22Rv1 (cell line): ENCODE results near the gene ARF6.

Experiments used
- H3K27ac ChIP-seq: fragments of 450-650 bp; 2 replicates; pipeline ENCODE4 v1.5.1; 2017
- ZFX ChIP-seq: fragments of 450-650 bp; IDR thresholded peaks from 2 replicates; pipeline ENCODE4 v1.6.1; 2017; ENCODE audit warnings: antibody characterized with exemption, borderline replicate concordance
- TF ChIP-seq, protein P1 (sequence below): fragments of 450-650 bp; IDR thresholded peaks from 2 replicates; pipeline ENCODE4 v1.5.1; 2017; ENCODE audit warnings: mild to moderate bottlenecking

ARF6 gene

DNA sequence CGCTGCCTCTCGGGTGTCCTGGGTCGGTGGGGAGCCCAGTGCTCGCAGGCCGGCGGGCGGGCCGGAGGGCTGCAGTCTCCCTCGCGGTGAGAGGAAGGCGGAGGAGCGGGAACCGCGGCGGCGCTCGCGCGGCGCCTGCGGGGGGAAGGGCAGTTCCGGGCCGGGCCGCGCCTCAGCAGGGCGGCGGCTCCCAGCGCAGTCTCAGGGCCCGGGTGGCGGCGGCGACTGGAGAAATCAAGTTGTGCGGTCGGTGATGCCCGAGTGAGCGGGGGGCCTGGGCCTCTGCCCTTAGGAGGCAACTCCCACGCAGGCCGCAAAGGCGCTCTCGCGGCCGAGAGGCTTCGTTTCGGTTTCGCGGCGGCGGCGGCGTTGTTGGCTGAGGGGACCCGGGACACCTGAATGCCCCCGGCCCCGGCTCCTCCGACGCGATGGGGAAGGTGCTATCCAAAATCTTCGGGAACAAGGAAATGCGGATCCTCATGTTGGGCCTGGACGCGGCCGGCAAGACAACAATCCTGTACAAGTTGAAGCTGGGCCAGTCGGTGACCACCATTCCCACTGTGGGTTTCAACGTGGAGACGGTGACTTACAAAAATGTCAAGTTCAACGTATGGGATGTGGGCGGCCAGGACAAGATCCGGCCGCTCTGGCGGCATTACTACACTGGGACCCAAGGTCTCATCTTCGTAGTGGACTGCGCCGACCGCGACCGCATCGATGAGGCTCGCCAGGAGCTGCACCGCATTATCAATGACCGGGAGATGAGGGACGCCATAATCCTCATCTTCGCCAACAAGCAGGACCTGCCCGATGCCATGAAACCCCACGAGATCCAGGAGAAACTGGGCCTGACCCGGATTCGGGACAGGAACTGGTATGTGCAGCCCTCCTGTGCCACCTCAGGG lies 679 bp downstream of the ARF6 start:
- TF ChIP-seq, protein P1, sequence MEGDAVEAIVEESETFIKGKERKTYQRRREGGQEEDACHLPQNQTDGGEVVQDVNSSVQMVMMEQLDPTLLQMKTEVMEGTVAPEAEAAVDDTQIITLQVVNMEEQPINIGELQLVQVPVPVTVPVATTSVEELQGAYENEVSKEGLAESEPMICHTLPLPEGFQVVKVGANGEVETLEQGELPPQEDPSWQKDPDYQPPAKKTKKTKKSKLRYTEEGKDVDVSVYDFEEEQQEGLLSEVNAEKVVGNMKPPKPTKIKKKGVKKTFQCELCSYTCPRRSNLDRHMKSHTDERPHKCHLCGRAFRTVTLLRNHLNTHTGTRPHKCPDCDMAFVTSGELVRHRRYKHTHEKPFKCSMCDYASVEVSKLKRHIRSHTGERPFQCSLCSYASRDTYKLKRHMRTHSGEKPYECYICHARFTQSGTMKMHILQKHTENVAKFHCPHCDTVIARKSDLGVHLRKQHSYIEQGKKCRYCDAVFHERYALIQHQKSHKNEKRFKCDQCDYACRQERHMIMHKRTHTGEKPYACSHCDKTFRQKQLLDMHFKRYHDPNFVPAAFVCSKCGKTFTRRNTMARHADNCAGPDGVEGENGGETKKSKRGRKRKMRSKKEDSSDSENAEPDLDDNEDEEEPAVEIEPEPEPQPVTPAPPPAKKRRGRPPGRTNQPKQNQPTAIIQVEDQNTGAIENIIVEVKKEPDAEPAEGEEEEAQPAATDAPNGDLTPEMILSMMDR: no peak
- no peak for TF ChIP-seq ZFX
- H3K27ac ChIP-seq: peak overlapping the region; percentile 96

DNA sequence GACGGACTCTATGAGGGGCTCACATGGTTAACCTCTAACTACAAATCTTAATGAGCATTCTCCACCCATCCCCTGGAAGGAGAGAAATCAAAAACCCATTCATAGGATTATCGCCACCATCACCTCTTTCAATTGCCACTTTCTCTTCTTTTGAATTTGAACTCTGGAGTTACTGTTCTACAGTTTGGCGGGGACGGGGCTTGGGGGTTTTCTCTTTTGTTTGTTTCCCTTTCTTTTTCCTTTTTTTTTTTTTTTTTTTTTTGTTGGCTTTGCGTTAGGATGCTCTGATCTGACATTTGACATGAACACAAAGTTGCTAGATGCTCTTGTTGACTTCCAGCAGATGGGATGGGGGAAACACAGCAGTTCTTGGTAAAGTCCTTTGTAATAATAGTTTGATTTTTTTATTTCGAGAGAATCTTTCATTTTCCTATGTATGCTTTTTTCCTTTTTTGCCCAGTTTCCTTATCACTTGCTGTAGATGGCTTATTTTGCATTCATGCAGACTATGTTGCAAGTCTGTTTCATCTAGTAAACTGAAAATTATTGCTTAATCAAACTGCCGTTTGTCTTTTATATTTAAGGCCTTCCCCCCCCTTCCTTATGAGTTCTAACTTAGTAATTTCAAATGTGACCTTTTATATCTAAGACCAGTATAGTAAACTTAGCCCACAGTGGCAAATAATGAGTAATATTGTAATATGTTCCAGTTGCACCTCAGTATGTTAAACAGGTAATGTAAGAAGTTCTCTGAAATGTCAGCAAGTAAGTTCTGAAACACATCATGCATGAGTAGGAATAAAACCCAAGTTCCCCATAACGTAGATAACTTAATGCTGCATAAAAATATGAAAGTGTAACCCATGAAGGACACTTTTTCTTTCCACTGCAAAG lies 1.6 kb downstream of the ARF6 start:
- H3K27ac ChIP-seq: peak overlapping the region; percentile 96

DNA sequence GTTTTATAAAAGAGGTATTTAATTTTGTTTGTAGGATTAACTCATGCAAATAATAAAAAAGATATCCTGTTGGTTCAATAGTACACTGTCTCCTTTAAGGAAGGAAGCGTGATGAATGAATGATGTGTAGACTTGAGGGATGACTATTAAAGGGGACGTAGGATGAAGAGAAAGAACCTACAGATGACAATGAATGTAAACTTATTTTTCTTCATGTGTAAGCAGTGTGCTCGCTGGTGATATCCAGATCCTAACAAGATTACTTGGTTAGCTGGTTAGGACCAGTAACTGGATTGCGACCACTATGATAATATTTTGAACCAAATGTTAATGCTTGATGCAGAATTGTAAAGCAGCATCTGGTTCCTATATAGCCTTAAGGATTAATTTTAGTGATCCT lies 2.6 kb downstream of the ARF6 start:
- peak overlapping the region; percentile 96; the same call in 1 of the 2 replicates for H3K27ac ChIP-seq
- no peak for TF ChIP-seq ZFX
- TF ChIP-seq, protein P1: no peak

DNA sequence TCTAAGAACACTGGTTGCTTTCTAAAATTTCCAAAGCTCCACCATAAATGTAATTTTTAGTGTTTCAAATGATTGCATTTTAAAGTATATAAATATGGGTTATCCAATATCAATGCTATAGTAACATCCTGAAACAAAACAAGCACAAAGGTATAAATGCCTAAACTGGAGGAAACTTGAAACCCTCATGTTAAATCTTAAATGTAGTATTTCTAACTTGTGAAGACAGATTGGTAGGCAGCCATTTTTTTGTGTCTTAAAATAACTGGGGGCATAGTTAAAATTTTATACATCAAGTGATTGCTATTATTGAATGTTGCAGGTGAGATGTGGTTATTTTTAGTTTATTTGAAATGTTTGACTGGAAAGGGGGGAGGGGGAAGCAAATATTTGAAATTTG lies 3.4 kb downstream of the ARF6 start:
- peak overlapping the region; percentile 96; the same call in 1 of the 2 replicates for H3K27ac ChIP-seq

DNA sequence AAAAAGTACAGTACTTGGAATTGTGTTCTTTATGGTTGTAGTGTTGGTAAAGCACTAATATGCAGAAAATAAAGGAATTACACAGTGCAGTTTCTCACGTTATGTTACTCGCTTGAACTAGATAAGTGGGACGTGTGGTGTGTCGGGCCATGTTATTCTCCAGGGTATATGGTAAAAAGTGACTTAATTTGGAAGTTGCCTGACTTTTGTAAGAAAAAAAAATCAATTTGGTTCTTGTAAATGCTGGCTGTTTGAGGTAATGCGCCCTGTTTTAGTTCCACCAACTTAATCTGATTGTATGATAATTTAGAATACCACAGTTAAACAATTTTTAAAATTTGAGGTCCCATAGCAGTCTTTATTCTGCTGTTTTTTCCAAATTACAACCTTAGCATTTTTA lies 4.1 kb downstream of the ARF6 start:
- H3K27ac ChIP-seq: peak overlapping the region; percentile 56
- TF ChIP-seq, protein P1: no peak
- TF ChIP-seq ZFX: no peak

DNA sequence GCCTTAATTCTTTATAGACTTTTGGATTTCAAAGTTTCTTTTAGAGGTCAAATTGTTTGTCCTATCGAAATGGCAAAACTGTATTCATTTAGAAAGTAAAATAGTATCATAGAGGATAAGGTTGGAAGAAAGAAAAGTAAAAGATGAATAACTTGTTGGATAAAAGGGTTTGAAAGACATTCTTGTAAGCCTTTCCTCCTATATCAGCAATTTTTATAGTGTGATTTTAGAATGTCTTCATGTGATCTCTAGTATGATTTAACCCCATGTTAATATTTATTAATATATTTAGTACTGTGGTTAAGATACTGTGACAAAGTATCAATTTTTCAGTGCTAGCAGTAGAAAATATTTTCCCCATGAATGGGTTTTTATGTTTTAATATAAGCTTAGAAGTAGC lies 4.5 kb downstream of the ARF6 start:
- peak overlapping the region; percentile 56 for H3K27ac ChIP-seq
- TF ChIP-seq, protein P1: no peak
- TF ChIP-seq ZFX: no peak

DNA sequence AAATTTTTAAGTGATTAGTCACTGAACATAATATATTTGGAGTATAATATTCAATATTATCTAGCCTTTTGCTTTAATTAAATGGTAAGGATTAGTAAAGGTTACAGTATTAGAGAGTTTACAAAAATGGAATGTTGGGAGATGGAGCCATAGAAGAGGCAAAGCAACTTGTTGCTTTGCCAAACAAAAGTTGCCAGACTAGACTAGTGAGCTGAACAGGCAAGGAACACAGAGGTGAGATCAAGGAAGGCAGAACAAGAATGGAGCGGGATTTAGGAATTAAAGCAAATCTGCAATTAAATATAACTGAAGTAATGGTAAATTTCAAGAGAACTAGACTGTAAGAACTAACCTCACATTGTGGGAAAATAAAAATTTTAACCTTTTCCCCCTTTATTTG lies 5.1 kb downstream of the ARF6 start:
- TF ChIP-seq, protein P1: no peak
- no peak for TF ChIP-seq ZFX
- peak overlapping the region; percentile 56 for H3K27ac ChIP-seq

DNA sequence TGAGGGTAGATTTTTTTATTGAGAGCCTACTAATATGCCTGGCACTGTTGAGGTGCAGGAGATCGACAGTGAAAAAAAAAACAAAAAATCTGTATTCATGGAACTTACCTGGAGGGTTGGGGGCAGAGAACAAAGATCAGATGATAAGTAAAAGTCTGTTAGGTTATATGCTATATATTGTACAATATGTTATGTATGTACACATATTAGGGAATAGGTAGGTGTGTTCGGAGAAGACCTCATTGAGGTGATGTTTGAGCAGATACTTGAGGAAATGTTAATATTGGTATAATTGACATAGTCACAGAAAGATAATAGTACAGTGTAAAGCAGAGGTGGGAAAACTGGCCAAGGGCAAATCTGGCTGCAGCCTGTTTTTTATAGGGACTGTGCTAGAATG lies 5.6 kb downstream of the ARF6 start:
- TF ChIP-seq ZFX: no peak
- TF ChIP-seq, protein P1: no peak
- peak overlapping the region; percentile 56; the same call in 1 of the 2 replicates for H3K27ac ChIP-seq
